K562 (cell line): ENCODE data around the gene CTNNA3. TPM values are rescaled to one million over a fixed set of nuclear protein-coding genes. Genes with fewer than 3 reads are reported as not detected.

Experiments used
- ATAC-seq: fragments of 200-7000 bp; cut with Tn5 transposase; 3 replicates; pipeline ENCODE4 v1.9.1; 2020; ENCODE audit warnings: moderate library complexity
- BruUV-seq: library from RNA; stranded (reverse); fragments of 400-500 nt; replicated peaks from 2 replicates; lab custom pipeline; 2021; lab: Mats Ljungman, UMichigan
- CTCF ChIA-PET: fragments of 300-600 bp; formaldehyde crosslinking; extraction: SDS; loops from one replicate; lab custom pipeline; 2021; ENCODE audit warnings: low intra/inter-chr PET ratio; lab: Yijun Ruan, JAX
- POLR2A ChIA-PET: fragments of 300-600, 350-650 bp; sonication (Branson Sonifier 250); formaldehyde crosslinking; extraction: SDS; loops from one replicate; lab custom pipeline; 2021; ENCODE audit warnings: antibody characterized with exemption, inconsistent platforms; lab: Yijun Ruan, JAX
- DNase-seq, 4 experiments: peaks; one replicate each; pipeline versions ENCODE4 v3.0.0 to v3.0.0-alpha.2; 2011 to 2018; ENCODE audit warnings: low spot score in 3 of 4, mixed read lengths in 3 of 4; ENCODE audit errors: extremely low read depth in 1 of 4
- FAIRE-seq: peaks from 2 replicates; lab custom pipeline; 2011; peaks lifted over from hg19 to GRCh38; lab: Jason Lieb, UNC
- H2AFZ ChIP-seq: 2 replicates; pipeline ENCODE4 v1.6.0; 2011; ENCODE audit warnings: low read depth, low read length, control low read depth, inconsistent platforms
- H3K27ac ChIP-seq: fragments of 200-600 bp; 3 replicates; pipeline ENCODE4 v1.8.0; 2011; ENCODE audit warnings: low read depth, mild to moderate bottlenecking, control low read depth, inconsistent platforms, low read length, moderate library complexity, mixed read lengths; ENCODE audit errors: extremely low read depth
- H3K27me3 ChIP-seq, 2 experiments: fragments of 300-600 bp in 1 of 2; 2 replicates in 1 of 2; 3 replicates in 1 of 2; pipeline versions ENCODE4 v1.6.0 to v1.8.0; 2011; ENCODE audit warnings: inconsistent platforms in 2 of 2, low read length in 2 of 2, mild to moderate bottlenecking in 1 of 2, mixed read lengths in 1 of 2, moderate library complexity in 1 of 2; ENCODE audit not compliant: control insufficient read depth in 2 of 2, insufficient read depth in 2 of 2
- H3K36me3 ChIP-seq: fragments of 300-600 bp; 3 replicates; pipeline ENCODE4 v1.8.0; 2011; ENCODE audit warnings: mild to moderate bottlenecking, low read length, inconsistent platforms; ENCODE audit not compliant: control insufficient read depth, insufficient read depth
- H3K4me1 ChIP-seq, 2 experiments: fragments of 200-600 bp in 1 of 2; replicated peaks in 1 of 2; 2 replicates in 1 of 2; 3 replicates in 1 of 2; pipeline versions ENCODE4 v1.5.1 to v1.8.0; 2011; ENCODE audit warnings: inconsistent platforms in 2 of 2, low read length in 2 of 2, mild to moderate bottlenecking in 1 of 2, mixed read lengths in 1 of 2, moderate library complexity in 1 of 2; ENCODE audit not compliant: control insufficient read depth in 2 of 2, insufficient read depth in 2 of 2
- H3K4me2 ChIP-seq: 2 replicates; pipeline ENCODE4 v1.6.1; 2011; ENCODE audit warnings: low read length, control low read depth, inconsistent platforms, mixed read lengths; ENCODE audit not compliant: insufficient read depth
- H3K4me3 ChIP-seq: fragments of 200-600 bp; sonication (generic), shearing (Covaris generic); 2 replicates; pipeline ENCODE4 v1.5.1; 2016; ENCODE audit warnings: control low read depth, inconsistent platforms
- H3K79me2 ChIP-seq: fragments of 200-600 bp; 3 replicates; pipeline ENCODE4 v1.8.0; 2011; ENCODE audit warnings: low read length, inconsistent platforms; ENCODE audit not compliant: control insufficient read depth, insufficient read depth
- H3K9ac ChIP-seq, 2 experiments: 2 replicates each; pipeline versions ENCODE4 v1.6.0 to v1.6.1; 2011; ENCODE audit warnings: low read depth in 2 of 2, low read length in 2 of 2, control low read depth in 1 of 2, inconsistent platforms in 1 of 2, mild to moderate bottlenecking in 1 of 2, mixed read lengths in 1 of 2; ENCODE audit not compliant: insufficient read depth in 1 of 2
- H3K9me1 ChIP-seq: one replicate; pipeline ENCODE4 v1.6.0; 2011; ENCODE audit warnings: inconsistent platforms, mild to moderate bottlenecking, low read length, moderate library complexity; ENCODE audit not compliant: control insufficient read depth, insufficient read depth
- H3K9me3 ChIP-seq: replicated peaks from 2 replicates; pipeline ENCODE4 v1.5.1; 2011; ENCODE audit warnings: low read depth, low read length, inconsistent platforms; ENCODE audit not compliant: control insufficient read depth, insufficient read depth
- H4K20me1 ChIP-seq: replicated peaks from 2 replicates; pipeline ENCODE4 v1.6.1; 2011; ENCODE audit warnings: low read length, inconsistent platforms, mixed read lengths; ENCODE audit not compliant: control insufficient read depth, insufficient read depth
- BACH1 ChIP-seq: fragments of 200-800 bp; sonication (Bioruptor generic); IDR thresholded peaks from 2 replicates; pipeline ENCODE4 v1.6.1; 2016; ENCODE audit warnings: missing genetic modification characterization, missing compliant biosample characterization
- CHD1 ChIP-seq: fragments of 200-600 bp; sonication (generic); IDR thresholded peaks from one replicate; pipeline ENCODE4 v1.6.1; 2012; ENCODE audit warnings: mild to moderate bottlenecking, moderate library complexity, low read length, inconsistent platforms
- FIP1L1 ChIP-seq: fragments of 200-400 bp; formaldehyde crosslinking; IDR thresholded peaks from 2 replicates; pipeline ENCODE4 v1.6.1; 2018; ENCODE audit warnings: mild to moderate bottlenecking, low read depth, low read length; ENCODE audit not compliant: poor library complexity, severe bottlenecking
- HOXB6 ChIP-seq: fragments of 250-450 bp; sonication (Bioruptor Pico); IDR thresholded peaks from 2 replicates; pipeline ENCODE4 v1.5.1; 2022; ENCODE audit warnings: mild to moderate bottlenecking, borderline replicate concordance
- NFRKB ChIP-seq: fragments of 450-650 bp; IDR thresholded peaks from 2 replicates; pipeline ENCODE4 v1.6.1; 2016; ENCODE audit warnings: low read depth
- PCBP1 ChIP-seq: fragments of 200-400 bp; formaldehyde crosslinking; IDR thresholded peaks from 2 replicates; pipeline ENCODE4 v1.6.1; 2018; ENCODE audit warnings: mild to moderate bottlenecking, low read depth, low read length; ENCODE audit not compliant: poor library complexity, severe bottlenecking
- ZNF12 ChIP-seq: sonication (generic); formaldehyde crosslinking; IDR thresholded peaks from 2 replicates; pipeline ENCODE4 v1.4.0; 2020; ENCODE audit warnings: mild to moderate bottlenecking, missing genetic modification reagents
- ZNF165 ChIP-seq: fragments of 250-450 bp; sonication (Bioruptor Pico); IDR thresholded peaks from 2 replicates; pipeline ENCODE4 v1.4.0; 2020; ENCODE audit warnings: borderline replicate concordance
- WGBS: fragments of 100-300 bp; shearing (Covaris generic); methylation state at CpG from one replicate; pipeline ENCODE4 v1.1.6; 2016; ENCODE audit warnings: low coverage, mixed read lengths; ENCODE audit not compliant: insufficient coverage; ENCODE audit errors: missing lambda C conversion rate; 5-methylcytosine and 5-hydroxymethylcytosine counted together
- in situ Hi-C: fragments of 300-500 bp; cut with MboI; formaldehyde crosslinking; loops from 4 replicates; pipeline ENCODE4 v1.15.0; 2018; ENCODE audit warnings: inconsistent platforms, mixed read lengths
- intact Hi-C: fragments of 100-400 bp; cut with micrococcal nuclease; formaldehyde crosslinking; loops from 2 replicates; pipeline ENCODE4 v1.14.2; 2022
- polyA plus RNA-seq, 8 experiments: library from polyadenylated mRNA; depleted of rRNA in 4 of 8; stranded (reverse) in 5 of 8; unstranded in 3 of 8; fragments of >200 nt; fragmentation: Nextera tagmentation in 2 of 8; fragmentation: Illumina TruSeq in 1 of 8; extraction: Ambion mirVana in 2 of 8; extraction: Trizol in 1 of 8; gene quantifications; 2 replicates each; pipeline versions ENCODE4 v1.2.1 to v1.2.3, GENCODE V29; 2011 to 2014; ENCODE audit warnings: inconsistent platforms in 1 of 8, missing spikeins in 1 of 8
- total RNA-seq, 7 experiments: library from RNA; depleted of rRNA in 6 of 7; stranded (reverse); fragments of >200 nt in 6 of 7; fragmentation: Illumina TruSeq in 2 of 7; extraction: Trizol in 2 of 7; gene quantifications; 2 replicates each; pipeline versions ENCODE4 v1.2.1 to v1.2.3, GENCODE V29; 2011 to 2021; ENCODE audit warnings: low replicate concordance in 1 of 7
- TF ChIP-seq, protein P1 (sequence below): fragments of 450-650 bp; IDR thresholded peaks from 2 replicates; pipeline ENCODE4 v1.7.1; 2018; ENCODE audit warnings: mild to moderate bottlenecking, low read depth; ENCODE audit not compliant: partially characterized antibody
- TF ChIP-seq, protein P2 (sequence below): fragments of 250-450 bp; sonication (Bioruptor Pico); IDR thresholded peaks from 2 replicates; pipeline ENCODE4 v1.4.0; 2020; ENCODE audit warnings: mild to moderate bottlenecking, moderate library complexity

CTNNA3 gene
- total and polyA plus RNA-seq, 9 of the 15 experiments (the other 6 are each of a cell fraction or from before 2014, with no cell fraction given): 0.04 TPM; not detected in 8

DNA sequence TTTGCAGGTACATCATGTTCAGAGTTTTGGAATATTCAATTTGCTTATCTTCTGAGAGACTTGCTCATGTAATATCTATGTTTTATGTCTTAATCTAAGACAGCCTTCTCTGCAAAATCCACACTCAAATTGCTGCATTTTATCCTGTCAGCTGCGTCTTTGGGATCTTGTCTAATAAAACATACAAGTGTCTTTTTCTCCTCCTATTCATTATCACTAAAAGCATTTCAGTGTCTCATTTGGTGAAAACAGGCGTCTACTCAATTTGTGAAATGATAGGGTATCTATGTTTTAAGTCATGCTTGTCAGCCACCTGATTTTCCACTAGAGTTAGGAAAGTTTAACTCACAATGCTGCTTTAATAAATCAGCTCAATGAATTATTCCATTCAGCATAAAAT, 882.9 kb downstream of the CTNNA3 start:
- ChIA-PET POLR2A (no interaction called here), CTCF (no interaction called here)
- BruUV-seq: no TSS peak
- TF ChIP-seq BACH1 (tag): no peak
- H3K27ac ChIP-seq: no peak overlapping the region
- H3K9me3 ChIP-seq: no peaks in the 10 kb centered on the region; the same call in 1 of the 2 replicates
- no peak for DNase-seq
- H3K4me3 ChIP-seq: no peak overlapping the region
- H3K36me3 ChIP-seq: no peaks in the 10 kb centered on the region
- no peak overlapping the region for H3K4me2 ChIP-seq
- in situ Hi-C loops (no loop called here), intact Hi-C loops (no loop called here)
- H3K9me1 ChIP-seq: no peaks in the 10 kb centered on the region
- no peak for ATAC-seq
- H3K9ac ChIP-seq: no peak overlapping the region
- no peaks in the 10 kb centered on the region for H3K79me2 ChIP-seq
- no peaks in the 10 kb centered on the region for H3K27me3 ChIP-seq
- WGBS: 0% methylated on average over 2 of the region's 2 CpGs
- no peaks in the 10 kb centered on the region for H4K20me1 ChIP-seq
- H3K4me1 ChIP-seq: no peaks in the 10 kb centered on the region
- H2AFZ ChIP-seq: no peak overlapping the region
- FAIRE-seq: no peak

DNA sequence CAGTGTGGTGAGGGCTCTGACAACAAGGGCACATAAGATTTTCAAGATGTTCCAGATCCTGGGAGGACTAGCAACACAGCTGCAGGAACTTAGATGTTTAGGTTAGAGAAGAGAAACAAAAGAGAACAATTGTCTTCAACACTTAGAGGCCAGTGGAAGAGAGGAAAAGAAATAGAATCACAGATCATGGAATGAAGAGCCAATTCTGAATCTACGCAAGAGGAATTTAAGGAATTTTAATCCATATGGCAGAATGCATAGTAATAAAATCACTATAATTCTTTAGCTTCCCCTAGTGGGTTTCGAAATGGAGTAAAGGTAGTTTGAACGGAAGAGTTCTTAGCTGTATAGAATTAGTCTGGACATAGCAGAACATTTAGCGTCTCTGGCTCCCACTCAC, 884.8 kb downstream of the CTNNA3 start:
- WGBS: 1% methylated on average over 4 of the region's 4 CpGs
- H4K20me1 ChIP-seq: no peaks in the 10 kb centered on the region
- FAIRE-seq (no peak), DNase-seq (no peak), ATAC-seq (no peak)
- intact Hi-C loops (no loop called here), in situ Hi-C loops (no loop called here)
- H3K79me2 ChIP-seq: no peaks in the 10 kb centered on the region
- no TSS peak for BruUV-seq
- no peak overlapping the region for H3K27ac ChIP-seq
- no peaks in the 10 kb centered on the region for H3K9me1 ChIP-seq
- H3K4me3 ChIP-seq: no peak overlapping the region
- CTCF ChIA-PET: interaction anchor here (0.5 kb wide), 1 partner anchor 1757 kb away, joined by 3 read pairs; no protein-coding TSS in a partner anchor
- POLR2A ChIA-PET: no interaction called here
- no peak overlapping the region for H3K9ac ChIP-seq
- H3K4me2 ChIP-seq: no peak overlapping the region
- H3K36me3 ChIP-seq: no peaks in the 10 kb centered on the region
- H2AFZ ChIP-seq: no peak overlapping the region
- no peaks in the 10 kb centered on the region for H3K27me3 ChIP-seq
- H3K4me1 ChIP-seq: no peaks in the 10 kb centered on the region
- H3K9me3 ChIP-seq: no peaks in the 10 kb centered on the region; the same call in 1 of the 2 replicates
- TF ChIP-seq PCBP1 (no peak), HOXB6 (CRISPR knock-in tag) (no peak), ZNF165 (no peak), NFRKB (no peak), ZNF12 (CRISPR knock-in tag) (no peak), CHD1 (no peak), FIP1L1 (no peak)
- TF ChIP-seq, protein P1, sequence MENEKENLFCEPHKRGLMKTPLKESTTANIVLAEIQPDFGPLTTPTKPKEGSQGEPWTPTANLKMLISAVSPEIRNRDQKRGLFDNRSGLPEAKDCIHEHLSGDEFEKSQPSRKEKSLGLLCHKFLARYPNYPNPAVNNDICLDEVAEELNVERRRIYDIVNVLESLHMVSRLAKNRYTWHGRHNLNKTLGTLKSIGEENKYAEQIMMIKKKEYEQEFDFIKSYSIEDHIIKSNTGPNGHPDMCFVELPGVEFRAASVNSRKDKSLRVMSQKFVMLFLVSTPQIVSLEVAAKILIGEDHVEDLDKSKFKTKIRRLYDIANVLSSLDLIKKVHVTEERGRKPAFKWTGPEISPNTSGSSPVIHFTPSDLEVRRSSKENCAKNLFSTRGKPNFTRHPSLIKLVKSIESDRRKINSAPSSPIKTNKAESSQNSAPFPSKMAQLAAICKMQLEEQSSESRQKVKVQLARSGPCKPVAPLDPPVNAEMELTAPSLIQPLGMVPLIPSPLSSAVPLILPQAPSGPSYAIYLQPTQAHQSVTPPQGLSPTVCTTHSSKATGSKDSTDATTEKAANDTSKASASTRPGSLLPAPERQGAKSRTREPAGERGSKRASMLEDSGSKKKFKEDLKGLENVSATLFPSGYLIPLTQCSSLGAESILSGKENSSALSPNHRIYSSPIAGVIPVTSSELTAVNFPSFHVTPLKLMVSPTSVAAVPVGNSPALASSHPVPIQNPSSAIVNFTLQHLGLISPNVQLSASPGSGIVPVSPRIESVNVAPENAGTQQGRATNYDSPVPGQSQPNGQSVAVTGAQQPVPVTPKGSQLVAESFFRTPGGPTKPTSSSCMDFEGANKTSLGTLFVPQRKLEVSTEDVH: no peak
- TF ChIP-seq, protein P2, sequence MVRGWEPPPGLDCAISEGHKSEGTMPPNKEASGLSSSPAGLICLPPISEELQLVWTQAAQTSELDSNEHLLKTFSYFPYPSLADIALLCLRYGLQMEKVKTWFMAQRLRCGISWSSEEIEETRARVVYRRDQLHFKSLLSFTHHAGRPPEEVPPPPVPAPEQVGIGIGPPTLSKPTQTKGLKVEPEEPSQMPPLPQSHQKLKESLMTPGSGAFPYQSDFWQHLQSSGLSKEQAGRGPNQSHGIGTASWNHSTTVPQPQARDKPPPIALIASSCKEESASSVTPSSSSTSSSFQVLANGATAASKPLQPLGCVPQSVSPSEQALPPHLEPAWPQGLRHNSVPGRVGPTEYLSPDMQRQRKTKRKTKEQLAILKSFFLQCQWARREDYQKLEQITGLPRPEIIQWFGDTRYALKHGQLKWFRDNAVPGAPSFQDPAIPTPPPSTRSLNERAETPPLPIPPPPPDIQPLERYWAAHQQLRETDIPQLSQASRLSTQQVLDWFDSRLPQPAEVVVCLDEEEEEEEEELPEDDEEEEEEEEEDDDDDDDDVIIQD (CRISPR knock-in tag): no peak
